Thyroid gland (tissue), 4 donors: Measurements from ENCODE around the gene SURF4.
A peak's percentile ranks its signal among the peaks of the same experiment; 100 is the strongest.

Source experiments
- POLR2A ChIP-seq, 2 donors: fragments of 450-650 bp; IDR thresholded peaks; one replicate each; pipeline ENCODE4 v1.6.1; 2017; ENCODE audit warnings: antibody characterized with exemption in 2 of 2, mild to moderate bottlenecking in 2 of 2, moderate library complexity in 1 of 2
- TF ChIP-seq, protein P1 (sequence below), 6 experiments: fragments of 200-600 bp in 3 of 6; fragments of 450-650 bp in 3 of 6; sonication (generic) in 3 of 6; IDR thresholded peaks; one replicate each; pipeline ENCODE4 v1.5.1; 2016 to 2019; ENCODE audit warnings: antibody characterized with exemption in 6 of 6, mild to moderate bottlenecking in 2 of 6, inconsistent platforms in 1 of 6, moderate library complexity in 1 of 6

DNA sequence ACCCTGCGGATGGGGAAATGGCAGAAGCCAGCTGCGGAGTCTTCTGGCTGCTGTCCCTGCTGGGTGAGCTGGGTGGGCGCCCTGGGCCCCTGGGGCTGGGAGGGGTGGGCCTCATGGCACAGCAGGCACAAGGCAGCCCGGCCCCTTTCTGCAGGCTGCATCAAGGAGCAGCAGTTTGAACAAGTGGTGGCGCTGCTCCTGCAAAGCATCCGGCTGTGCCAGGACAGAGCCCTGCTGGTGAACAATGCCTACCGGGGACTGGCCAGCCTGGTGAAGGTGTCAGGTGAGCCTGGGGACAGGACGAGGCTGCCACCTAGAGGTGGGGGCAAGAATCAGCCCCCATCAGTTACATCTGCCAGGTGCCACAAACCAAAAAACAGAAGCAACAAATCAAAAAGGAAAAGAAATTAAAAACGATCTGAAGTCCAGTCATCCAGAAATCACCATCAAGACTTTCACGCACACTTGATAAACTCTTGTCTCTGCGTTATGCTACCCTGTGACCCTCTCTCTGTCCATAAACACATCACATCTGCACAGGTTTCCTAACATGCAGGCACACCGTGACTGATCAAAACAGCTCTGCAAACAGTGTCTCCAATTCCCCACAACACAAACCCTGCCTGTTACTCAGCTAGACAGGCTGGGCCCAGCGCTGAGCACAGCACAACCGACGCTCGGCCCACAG, 28.1 kb upstream of the SURF4 start:
- TF ChIP-seq, protein P1, sequence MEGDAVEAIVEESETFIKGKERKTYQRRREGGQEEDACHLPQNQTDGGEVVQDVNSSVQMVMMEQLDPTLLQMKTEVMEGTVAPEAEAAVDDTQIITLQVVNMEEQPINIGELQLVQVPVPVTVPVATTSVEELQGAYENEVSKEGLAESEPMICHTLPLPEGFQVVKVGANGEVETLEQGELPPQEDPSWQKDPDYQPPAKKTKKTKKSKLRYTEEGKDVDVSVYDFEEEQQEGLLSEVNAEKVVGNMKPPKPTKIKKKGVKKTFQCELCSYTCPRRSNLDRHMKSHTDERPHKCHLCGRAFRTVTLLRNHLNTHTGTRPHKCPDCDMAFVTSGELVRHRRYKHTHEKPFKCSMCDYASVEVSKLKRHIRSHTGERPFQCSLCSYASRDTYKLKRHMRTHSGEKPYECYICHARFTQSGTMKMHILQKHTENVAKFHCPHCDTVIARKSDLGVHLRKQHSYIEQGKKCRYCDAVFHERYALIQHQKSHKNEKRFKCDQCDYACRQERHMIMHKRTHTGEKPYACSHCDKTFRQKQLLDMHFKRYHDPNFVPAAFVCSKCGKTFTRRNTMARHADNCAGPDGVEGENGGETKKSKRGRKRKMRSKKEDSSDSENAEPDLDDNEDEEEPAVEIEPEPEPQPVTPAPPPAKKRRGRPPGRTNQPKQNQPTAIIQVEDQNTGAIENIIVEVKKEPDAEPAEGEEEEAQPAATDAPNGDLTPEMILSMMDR (IDR thresholded peaks at IDR 0.05): peak in 2 of 6 experiments; percentile 24 to 29
- no peak for TF ChIP-seq POLR2A (IDR thresholded peaks at IDR 0.05)
